Measurements from ENCODE around the gene TMED10. TPM values are rescaled to one million over a fixed set of nuclear protein-coding genes. Genes with fewer than 3 reads are reported as not detected.
A peak's percentile ranks its signal among the peaks of the same experiment; 100 is the strongest.
"Not testable (repeated sequence)": the region's sequence is repeated elsewhere in the genome, so short reads cannot be mapped to it uniquely, and the experiment has no call there.

TMED10 gene
- total and polyA plus RNA-seq, 10 donors: 33.3 to 212 (median 171) TPM

DNA sequence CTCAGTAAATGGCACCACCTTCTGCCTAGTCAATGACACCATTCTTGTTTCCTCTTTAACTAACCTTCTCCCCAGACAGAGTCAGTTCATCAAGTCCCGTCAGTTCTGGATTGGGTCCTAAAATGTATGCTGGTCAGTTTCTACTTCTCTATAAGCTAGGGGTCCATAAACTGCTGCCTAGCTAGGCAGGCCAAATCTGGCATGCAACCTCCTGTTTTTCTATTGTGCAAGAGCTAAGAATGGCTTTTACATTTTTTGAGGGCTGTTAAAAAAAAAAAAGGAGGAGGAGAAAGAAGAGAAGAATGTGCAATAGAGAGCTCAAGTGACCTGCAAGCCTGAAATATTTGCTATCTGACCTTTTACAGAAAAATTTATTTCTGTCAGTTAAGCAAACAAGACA is 6.4 kb upstream of the TMED10 start:
- Histone ChIP-seq H3K27me3 (replicated peaks in 1 of 7) (no peaks in the 10 kb centered on the region), H3K9me3 (no peaks in the 10 kb centered on the region), H3K36me3 (no peaks in the 10 kb centered on the region), H3K4me3 (no peak overlapping the region), H3K4me1 (peaks cover 0 to 46% (median 12%) of the 10 kb centered on the region in 6 donors), H3K27ac (peak overlapping the region in 7 of 8 donors; percentile 13 to 74 (median 52))
- DNase-seq: no peak
- WGBS, 5 donors: 24 to 65% (median 54%) methylated on average over 1 of the region's 1 CpG
- intact Hi-C loops (cut with DNase I; ENCODE audit: low total_unique reads): no loop called here
- TF ChIP-seq, protein P1, sequence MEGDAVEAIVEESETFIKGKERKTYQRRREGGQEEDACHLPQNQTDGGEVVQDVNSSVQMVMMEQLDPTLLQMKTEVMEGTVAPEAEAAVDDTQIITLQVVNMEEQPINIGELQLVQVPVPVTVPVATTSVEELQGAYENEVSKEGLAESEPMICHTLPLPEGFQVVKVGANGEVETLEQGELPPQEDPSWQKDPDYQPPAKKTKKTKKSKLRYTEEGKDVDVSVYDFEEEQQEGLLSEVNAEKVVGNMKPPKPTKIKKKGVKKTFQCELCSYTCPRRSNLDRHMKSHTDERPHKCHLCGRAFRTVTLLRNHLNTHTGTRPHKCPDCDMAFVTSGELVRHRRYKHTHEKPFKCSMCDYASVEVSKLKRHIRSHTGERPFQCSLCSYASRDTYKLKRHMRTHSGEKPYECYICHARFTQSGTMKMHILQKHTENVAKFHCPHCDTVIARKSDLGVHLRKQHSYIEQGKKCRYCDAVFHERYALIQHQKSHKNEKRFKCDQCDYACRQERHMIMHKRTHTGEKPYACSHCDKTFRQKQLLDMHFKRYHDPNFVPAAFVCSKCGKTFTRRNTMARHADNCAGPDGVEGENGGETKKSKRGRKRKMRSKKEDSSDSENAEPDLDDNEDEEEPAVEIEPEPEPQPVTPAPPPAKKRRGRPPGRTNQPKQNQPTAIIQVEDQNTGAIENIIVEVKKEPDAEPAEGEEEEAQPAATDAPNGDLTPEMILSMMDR (IDR thresholded peaks at IDR 0.05 in 8 of 11, conservative IDR thresholded peaks at IDR 0.05 in 3 of 11): no peak
- TF ChIP-seq POLR2AphosphoS5 (IDR thresholded peaks at IDR 0.05): peak in 1 of 3 donors; percentile 26

DNA sequence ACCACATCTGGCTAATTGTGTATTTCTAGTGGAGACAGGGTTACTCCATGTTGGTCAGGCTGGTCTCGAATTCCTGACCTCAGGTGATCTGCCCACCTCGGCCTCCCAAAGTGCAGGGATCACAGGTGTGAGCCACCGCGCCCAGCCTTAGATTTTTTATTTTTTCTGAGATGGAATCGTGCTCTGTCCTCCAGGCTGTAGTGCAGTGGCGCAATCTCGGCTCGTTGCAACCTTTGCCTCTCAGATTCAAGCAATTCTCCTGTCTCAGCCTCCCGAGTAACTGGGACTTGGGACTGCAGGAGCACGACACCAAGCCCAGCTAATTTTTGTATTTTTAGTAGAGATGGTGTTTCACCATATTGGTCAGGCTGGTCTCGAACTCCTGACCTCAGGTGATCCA is 5.8 kb upstream of the TMED10 start:
- H3K4me3 ChIP-seq; DNase-seq; H3K36me3 ChIP-seq; H3K27me3 ChIP-seq (replicated peaks in 1 of 7); intact Hi-C loops (cut with DNase I; ENCODE audit: low total_unique reads); H3K9me3 ChIP-seq: not testable (repeated sequence)
- H3K4me1 ChIP-seq: peaks cover 0 to 44% (median 13%) of the 10 kb centered on the region in 6 donors
- 70 to 89% (median 78%) methylated on average over 11 of the region's 11 CpGs for WGBS, 5 donors
- peak overlapping the region in 6 of 8 donors; percentile 27 to 74 (median 54) for H3K27ac ChIP-seq

DNA sequence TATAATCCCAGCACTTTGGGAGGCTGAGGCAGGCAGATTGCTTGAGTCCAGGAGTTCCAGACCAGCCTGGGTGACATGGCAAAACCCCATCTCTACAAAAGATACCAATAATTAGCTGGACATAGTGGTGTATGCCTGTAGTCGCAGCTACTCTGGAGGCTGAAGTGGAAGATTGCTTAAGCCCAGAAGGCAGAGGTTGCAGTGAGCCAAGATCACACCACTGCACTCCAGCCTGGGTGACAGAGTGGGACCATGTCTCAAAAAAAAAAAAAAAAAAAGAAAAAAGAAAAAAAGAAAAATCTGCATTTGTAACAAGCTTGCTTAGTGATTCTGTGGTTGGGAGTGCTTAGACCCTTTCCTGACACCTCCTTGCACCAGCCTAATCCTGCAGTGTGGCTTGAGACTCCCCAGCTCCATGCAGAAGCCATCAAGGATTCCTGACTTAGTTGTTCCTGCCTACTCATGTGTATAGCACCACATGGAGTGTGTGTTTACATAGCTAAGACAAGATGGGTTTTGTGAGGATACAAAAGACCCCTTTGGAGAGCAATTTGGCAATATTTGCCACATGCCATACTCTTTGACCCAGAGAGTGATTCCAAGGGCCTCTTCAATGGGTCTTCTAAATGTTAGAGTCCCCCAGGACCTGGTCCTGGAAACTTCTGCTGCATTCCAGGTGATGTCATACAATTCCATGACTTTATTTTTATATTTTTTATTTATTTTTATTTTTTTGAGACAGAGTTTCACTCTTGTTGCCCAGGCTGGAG is 5.1 kb upstream of the TMED10 start:
- Histone ChIP-seq H3K4me1 (peaks cover 0 to 47% (median 16%) of the 10 kb centered on the region in 6 donors), H3K27ac (peak overlapping the region in 3 of 8 donors; percentile 17 to 53 (median 52)), H3K4me3 (no peak overlapping the region), H3K27me3 (replicated peaks in 1 of 7) (no peaks in the 10 kb centered on the region), H3K9me3 (no peaks in the 10 kb centered on the region), H3K36me3 (no peaks in the 10 kb centered on the region)
- intact Hi-C loops (cut with DNase I; ENCODE audit: low total_unique reads): no loop called here
- TF ChIP-seq POLR2AphosphoS5 (IDR thresholded peaks at IDR 0.05) (no peak), POLR2A (IDR thresholded peaks at IDR 0.05) (no peak)
- TF ChIP-seq, protein P1 (IDR thresholded peaks at IDR 0.05 in 8 of 11, conservative IDR thresholded peaks at IDR 0.05 in 3 of 11): no peak
- WGBS, 5 donors: 68 to 100% (median 77%) methylated on average over 1 of the region's 1 CpG
- no peak for DNase-seq

DNA sequence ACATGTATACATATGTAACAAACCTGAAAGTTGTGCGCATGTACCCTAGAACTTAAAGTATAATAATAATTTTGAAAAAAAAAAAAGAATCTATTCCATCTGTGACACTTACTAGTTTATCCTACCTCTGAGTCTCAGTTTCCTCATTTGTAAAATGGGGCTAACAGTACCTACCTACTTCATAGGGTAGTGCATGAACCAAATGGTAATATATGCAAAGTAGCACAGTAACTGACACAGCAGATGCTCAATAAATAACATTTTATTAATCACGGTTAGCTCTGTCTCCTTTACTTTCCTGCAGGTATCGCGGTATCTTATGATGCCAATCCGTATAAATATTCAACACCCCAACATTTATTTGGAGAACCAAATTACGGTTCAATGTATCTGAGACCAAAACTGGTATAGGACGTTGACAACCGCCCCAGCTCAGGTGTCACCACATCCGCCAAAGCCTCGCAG is 703 bp downstream of the TMED10 start:
- Histone ChIP-seq H3K27me3 (replicated peaks in 1 of 7) (no peaks in the 10 kb centered on the region), H3K27ac (peak overlapping the region; percentile 76 to 99 (median 98)), H3K9me3 (no peaks in the 10 kb centered on the region), H3K4me1 (peaks cover 20 to 62% (median 49%) of the 10 kb centered on the region in 6 donors), H3K4me3 (peak overlapping the region; percentile 69 to 97 (median 92)), H3K36me3 (peaks cover 0 to 8% (median 0%) of the 10 kb centered on the region in 6 donors)
- WGBS, 5 donors: 7 to 10% (median 8%) methylated on average over 10 of the region's 10 CpGs
- TF ChIP-seq POLR2AphosphoS5 (IDR thresholded peaks at IDR 0.05): no peak
- TF ChIP-seq, protein P1 (IDR thresholded peaks at IDR 0.05 in 8 of 11, conservative IDR thresholded peaks at IDR 0.05 in 3 of 11): no peak
- TF ChIP-seq POLR2A (IDR thresholded peaks at IDR 0.05): no peak
- DNase-seq: no peak
- intact Hi-C loops (cut with DNase I; ENCODE audit: low total_unique reads): no loop called here

All from spleen (tissue), 11 donors.